GM03348 (cell line): ENCODE data around the gene PRKCB.

ENCODE experiments used
- DNase-seq: peaks from one replicate; pipeline ENCODE4 v3.0.0; 2012; ENCODE audit warnings: low spot score

PRKCB gene

GRCh38 chr16:23866621-23867020 lies 30.8 kb downstream of the PRKCB start:
- no peak for DNase-seq

- no peak for DNase-seq
Measured at GRCh38 chr16:23867566-23867965, 31.8 kb downstream of the PRKCB start.

- DNase-seq, result no peak
Measured at GRCh38 chr16:23868136-23868535, 32.4 kb downstream of the PRKCB start.

- DNase-seq, result no peak
Measured at GRCh38 chr16:23869052-23869451, 33.3 kb downstream of the PRKCB start.

GRCh38 chr16:23871924-23872323 lies 36.1 kb downstream of the PRKCB start:
- no peak for DNase-seq

GRCh38 chr16:23874613-23875294 lies 39.0 kb downstream of the PRKCB start:
- peak; percentile 34 for DNase-seq

GRCh38 chr16:23876256-23876896 lies 40.6 kb downstream of the PRKCB start:
- DNase-seq, result peak; percentile 16

GRCh38 chr16:23877107-23878070 lies 41.6 kb downstream of the PRKCB start:
- no peak for DNase-seq

GRCh38 chr16:23879735-23880373 lies 44.1 kb downstream of the PRKCB start:
- no peak for DNase-seq

GRCh38 chr16:23889189-23889588 lies 53.4 kb downstream of the PRKCB start:
- no peak for DNase-seq

GRCh38 chr16:23893986-23894385 lies 58.2 kb downstream of the PRKCB start:
- no peak for DNase-seq

GRCh38 chr16:23895052-23895451 lies 59.3 kb downstream of the PRKCB start:
- no peak for DNase-seq

GRCh38 chr16:23896832-23897821 lies 61.3 kb downstream of the PRKCB start:
- DNase-seq, result no peak

- no peak for DNase-seq
Measured at GRCh38 chr16:23898682-23899430, 63.1 kb downstream of the PRKCB start.

- DNase-seq, result no peak
Measured at GRCh38 chr16:23899869-23900268, 64.1 kb downstream of the PRKCB start.

- DNase-seq, result no peak
Measured at GRCh38 chr16:23900480-23901177, 64.8 kb downstream of the PRKCB start.

GRCh38 chr16:23901178-23902033 lies 65.6 kb downstream of the PRKCB start:
- no peak for DNase-seq

- DNase-seq, result no peak
Measured at GRCh38 chr16:23902034-23902747, 66.4 kb downstream of the PRKCB start.
